Loucy (cell line): Measurements from ENCODE around the gene PIK3C3.

Experiments used
- H2AFZ ChIP-seq: fragments of 200-600 bp; sonication (generic); 2 replicates; pipeline ENCODE4 v1.6.0; 2016; ENCODE audit warnings: antibody characterized with exemption, mild to moderate bottlenecking, low read length, moderate library complexity
- H3F3A ChIP-seq: fragments of 200-600 bp; 2 replicates; pipeline ENCODE4 v1.6.0; 2016; ENCODE audit warnings: antibody characterized with exemption, low read depth, mild to moderate bottlenecking
- H3K27me3 ChIP-seq: fragments of 200-600 bp; sonication (generic); 2 replicates; pipeline ENCODE4 v1.6.1; 2014; ENCODE audit warnings: low read length, mild to moderate bottlenecking; ENCODE audit not compliant: insufficient read depth, poor library complexity, severe bottlenecking
- H3K36me3 ChIP-seq: fragments of 200-600 bp; sonication (generic); 2 replicates; pipeline ENCODE4 v1.6.1; 2016; ENCODE audit warnings: low read length; ENCODE audit not compliant: insufficient read depth
- H3K4me1 ChIP-seq: fragments of 200-600 bp; sonication (generic); 2 replicates; pipeline ENCODE4 v1.5.1; 2014; ENCODE audit warnings: low read length, mild to moderate bottlenecking; ENCODE audit not compliant: insufficient read depth, poor library complexity, severe bottlenecking
- H3K4me2 ChIP-seq: fragments of 200-600 bp; sonication (generic); 2 replicates; pipeline ENCODE4 v1.6.0; 2014; ENCODE audit warnings: antibody characterized with exemption, low read length, low read depth, mild to moderate bottlenecking; ENCODE audit not compliant: poor library complexity, severe bottlenecking
- H3K4me3 ChIP-seq: fragments of 200-600 bp; sonication (generic); 2 replicates; pipeline ENCODE4 v1.5.1; 2014; ENCODE audit warnings: low read length, mild to moderate bottlenecking, mixed read lengths; ENCODE audit not compliant: poor library complexity, severe bottlenecking
- H3K79me2 ChIP-seq: fragments of 200-600 bp; sonication (generic); 2 replicates; pipeline ENCODE4 v1.6.1; 2014; ENCODE audit warnings: low read length; ENCODE audit not compliant: insufficient read depth
- H3K9ac ChIP-seq: fragments of 200-600 bp; sonication (generic); 2 replicates; pipeline ENCODE4 v1.6.0; 2014; ENCODE audit warnings: mild to moderate bottlenecking, low read depth, low read length, moderate library complexity; ENCODE audit not compliant: poor library complexity, severe bottlenecking
- H3K9me2 ChIP-seq: fragments of 200-600 bp; sonication (generic); replicated peaks from 2 replicates; pipeline ENCODE4 v1.6.1; 2016; ENCODE audit warnings: low read depth, low read length, mixed read lengths
- H3K9me3 ChIP-seq: fragments of 200-600 bp; sonication (generic); 2 replicates; pipeline ENCODE4 v1.6.1; 2014; ENCODE audit warnings: mild to moderate bottlenecking, antibody characterized with exemption, low read length, low read depth; ENCODE audit not compliant: insufficient read depth
- H4K20me1 ChIP-seq: fragments of 200-600 bp; sonication (generic); 2 replicates; pipeline ENCODE4 v1.6.0; 2014; ENCODE audit warnings: antibody characterized with exemption, low read length, mild to moderate bottlenecking; ENCODE audit not compliant: insufficient read depth, poor library complexity, severe bottlenecking
- EZH2phosphoT487 ChIP-seq: fragments of 200-600 bp; IDR thresholded peaks from 2 replicates; pipeline ENCODE4 v1.6.1; 2018; ENCODE audit warnings: antibody characterized with exemption, mild to moderate bottlenecking, moderate library complexity, borderline replicate concordance
- TF ChIP-seq, protein P1 (sequence below): fragments of 200-600 bp; sonication (generic); conservative IDR thresholded peaks from 2 replicates; pipeline ENCODE4 v1.5.1; 2014; ENCODE audit warnings: mild to moderate bottlenecking, antibody characterized with exemption, low read length

The PIK3C3 gene

DNA sequence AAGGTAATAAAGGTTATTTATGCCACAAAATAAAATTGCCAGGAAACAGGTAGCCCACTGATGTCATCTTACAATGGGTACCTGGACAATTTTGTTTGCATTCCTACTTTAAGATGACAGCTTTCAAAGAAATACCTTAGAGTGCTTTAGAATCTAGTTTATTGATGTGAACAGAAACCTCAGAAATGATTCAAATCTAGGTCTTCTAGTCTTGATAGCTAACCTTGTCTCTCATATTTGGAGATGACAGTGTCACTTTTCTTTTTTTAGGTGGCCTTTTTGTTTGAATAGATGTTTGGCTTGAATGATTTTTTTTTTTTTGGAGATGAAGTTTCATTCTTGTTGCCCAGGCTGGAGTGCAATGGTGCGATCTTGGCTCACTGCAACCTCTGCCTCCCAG, 69.1 kb downstream of the PIK3C3 start:
- Histone ChIP-seq H3F3A (no peaks in the 10 kb centered on the region), H3K4me2 (no peak overlapping the region), H3K9me2 (no peaks in the 10 kb centered on the region), H3K27me3 (no peaks in the 10 kb centered on the region), H3K79me2 (no peaks in the 10 kb centered on the region), H3K36me3 (peaks cover 54% of the 10 kb centered on the region), H3K9ac (no peak overlapping the region), H3K4me3 (no peak overlapping the region), H4K20me1 (no peaks in the 10 kb centered on the region), H3K9me3 (no peaks in the 10 kb centered on the region), H2AFZ (no peak overlapping the region), H3K4me1 (peaks cover 9% of the 10 kb centered on the region)
- TF ChIP-seq, protein P1, sequence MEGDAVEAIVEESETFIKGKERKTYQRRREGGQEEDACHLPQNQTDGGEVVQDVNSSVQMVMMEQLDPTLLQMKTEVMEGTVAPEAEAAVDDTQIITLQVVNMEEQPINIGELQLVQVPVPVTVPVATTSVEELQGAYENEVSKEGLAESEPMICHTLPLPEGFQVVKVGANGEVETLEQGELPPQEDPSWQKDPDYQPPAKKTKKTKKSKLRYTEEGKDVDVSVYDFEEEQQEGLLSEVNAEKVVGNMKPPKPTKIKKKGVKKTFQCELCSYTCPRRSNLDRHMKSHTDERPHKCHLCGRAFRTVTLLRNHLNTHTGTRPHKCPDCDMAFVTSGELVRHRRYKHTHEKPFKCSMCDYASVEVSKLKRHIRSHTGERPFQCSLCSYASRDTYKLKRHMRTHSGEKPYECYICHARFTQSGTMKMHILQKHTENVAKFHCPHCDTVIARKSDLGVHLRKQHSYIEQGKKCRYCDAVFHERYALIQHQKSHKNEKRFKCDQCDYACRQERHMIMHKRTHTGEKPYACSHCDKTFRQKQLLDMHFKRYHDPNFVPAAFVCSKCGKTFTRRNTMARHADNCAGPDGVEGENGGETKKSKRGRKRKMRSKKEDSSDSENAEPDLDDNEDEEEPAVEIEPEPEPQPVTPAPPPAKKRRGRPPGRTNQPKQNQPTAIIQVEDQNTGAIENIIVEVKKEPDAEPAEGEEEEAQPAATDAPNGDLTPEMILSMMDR, result no peak
- no peak for TF ChIP-seq EZH2phosphoT487

DNA sequence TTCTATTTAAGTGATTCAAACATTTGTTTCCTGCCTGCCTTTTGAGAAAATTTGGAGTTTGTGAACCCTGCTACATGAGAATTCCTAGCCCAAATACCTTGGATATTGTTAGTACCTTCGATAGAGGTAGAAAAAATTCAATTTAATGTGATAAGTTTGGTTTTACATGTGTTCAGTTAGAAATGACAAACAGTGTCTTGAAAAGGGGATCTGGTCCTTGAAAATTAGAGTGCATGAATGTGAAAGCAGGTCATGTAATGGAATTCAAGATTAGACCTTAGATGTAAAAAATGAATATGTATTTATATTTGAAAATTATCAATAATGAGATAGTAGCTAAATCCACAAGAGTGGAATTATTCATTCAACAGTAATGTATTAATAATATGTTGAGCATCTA, 70.5 kb downstream of the PIK3C3 start:
- H3K4me2 ChIP-seq, result no peak overlapping the region
- H3K79me2 ChIP-seq, result no peaks in the 10 kb centered on the region
- H4K20me1 ChIP-seq, result no peaks in the 10 kb centered on the region
- peaks cover 9% of the 10 kb centered on the region for H3K4me1 ChIP-seq
- H3K9me3 ChIP-seq, result no peaks in the 10 kb centered on the region
- no peak for TF ChIP-seq EZH2phosphoT487
- TF ChIP-seq, protein P1, result no peak
- H3K9me2 ChIP-seq, result no peaks in the 10 kb centered on the region
- H3F3A ChIP-seq, result no peaks in the 10 kb centered on the region
- no peak overlapping the region for H3K4me3 ChIP-seq
- no peaks in the 10 kb centered on the region for H3K27me3 ChIP-seq
- peaks cover 51% of the 10 kb centered on the region for H3K36me3 ChIP-seq
- H2AFZ ChIP-seq, result no peak overlapping the region
- no peak overlapping the region for H3K9ac ChIP-seq

DNA sequence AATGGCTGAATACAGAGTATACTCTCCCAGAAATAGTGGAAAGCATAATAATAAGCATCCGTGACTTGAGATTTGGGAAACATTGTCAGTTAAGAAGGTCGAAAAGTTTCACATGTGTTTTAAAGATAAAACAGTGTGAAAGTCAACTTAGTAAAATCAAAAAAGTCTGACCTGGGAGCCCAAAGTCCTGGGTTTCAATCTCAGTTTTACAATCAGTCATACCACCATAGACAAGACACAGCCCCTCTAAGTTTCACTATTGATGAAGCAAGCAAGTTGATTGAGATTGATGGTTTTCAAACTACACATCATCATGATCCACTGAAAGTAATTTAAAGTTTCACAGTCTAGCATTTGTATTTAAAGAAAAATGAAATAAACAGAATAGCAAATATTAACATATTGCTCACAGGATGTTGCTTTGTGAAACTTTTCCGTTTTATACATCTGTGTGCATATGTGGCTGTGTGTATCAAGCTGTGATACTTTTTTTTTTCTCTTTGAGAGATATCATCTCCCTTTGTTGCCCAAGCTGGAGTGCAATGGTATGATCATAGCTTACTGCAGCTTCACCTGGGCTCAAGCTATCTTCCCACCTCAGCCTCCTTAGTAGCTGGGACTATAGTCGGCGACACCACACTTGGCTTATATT, 71.1 kb downstream of the PIK3C3 start:
- no peak overlapping the region for H3K4me2 ChIP-seq
- peaks cover 50% of the 10 kb centered on the region for H3K36me3 ChIP-seq
- no peak overlapping the region for H2AFZ ChIP-seq
- TF ChIP-seq EZH2phosphoT487, result no peak
- TF ChIP-seq, protein P1, result no peak
- H3K9ac ChIP-seq, result no peak overlapping the region
- no peaks in the 10 kb centered on the region for H3K27me3 ChIP-seq
- H4K20me1 ChIP-seq, result no peaks in the 10 kb centered on the region
- H3K9me3 ChIP-seq, result no peaks in the 10 kb centered on the region
- no peaks in the 10 kb centered on the region for H3K79me2 ChIP-seq
- no peak overlapping the region for H3K4me3 ChIP-seq
- H3F3A ChIP-seq, result no peaks in the 10 kb centered on the region
- H3K4me1 ChIP-seq, result peaks cover 9% of the 10 kb centered on the region
- H3K9me2 ChIP-seq, result no peaks in the 10 kb centered on the region
